Sigmoid colon (tissue), 4 donors: ENCODE data around the gene TSG101.

Experiments
- CTCF ChIP-seq, 4 experiments: fragments of 450-650 bp in 3 of 4; fragments of 200-600 bp in 1 of 4; IDR thresholded peaks; one replicate each; pipeline ENCODE4 v1.5.1; 2016 to 2019; ENCODE audit warnings: antibody characterized with exemption in 4 of 4, mild to moderate bottlenecking in 3 of 4, moderate library complexity in 2 of 4
- EP300 ChIP-seq, 4 donors: sonication (generic); formaldehyde crosslinking; IDR thresholded peaks; one replicate each; pipeline ENCODE4 v1.6.1; 2017; ENCODE audit warnings: antibody characterized with exemption in 4 of 4
- POLR2AphosphoS5 ChIP-seq, 4 donors: sonication (generic); formaldehyde crosslinking; IDR thresholded peaks; one replicate each; pipeline ENCODE4 v1.6.1; 2017; ENCODE audit warnings: antibody characterized with exemption in 4 of 4

GRCh38 chr11:18457450-18457849 lies 69.3 kb downstream of the TSG101 start:
- TF ChIP-seq CTCF (IDR thresholded peaks at IDR 0.05) = no peak
- no peak for TF ChIP-seq POLR2AphosphoS5 (IDR thresholded peaks at IDR 0.05)
- no peak for TF ChIP-seq EP300 (IDR thresholded peaks at IDR 0.05)
